CD1c-positive myeloid dendritic cell (primary cell): ENCODE data around the gene ZNF544.
"Not testable (repeated sequence)": the region's sequence is repeated elsewhere in the genome, so short reads cannot be mapped to it uniquely, and the experiment has no call there.

Experiments used
- DNase-seq: peaks from one replicate; pipeline ENCODE4 v3.0.0-alpha.2; 2016; ENCODE audit errors: extremely low spot score

The ZNF544 gene

GRCh38 chr19:58252102-58252685, 23.5 kb downstream of the ZNF544 start:
- DNase-seq, result no peak

GRCh38 chr19:58258259-58258658, 29.5 kb downstream of the ZNF544 start:
- not testable (repeated sequence) for DNase-seq

DNA sequence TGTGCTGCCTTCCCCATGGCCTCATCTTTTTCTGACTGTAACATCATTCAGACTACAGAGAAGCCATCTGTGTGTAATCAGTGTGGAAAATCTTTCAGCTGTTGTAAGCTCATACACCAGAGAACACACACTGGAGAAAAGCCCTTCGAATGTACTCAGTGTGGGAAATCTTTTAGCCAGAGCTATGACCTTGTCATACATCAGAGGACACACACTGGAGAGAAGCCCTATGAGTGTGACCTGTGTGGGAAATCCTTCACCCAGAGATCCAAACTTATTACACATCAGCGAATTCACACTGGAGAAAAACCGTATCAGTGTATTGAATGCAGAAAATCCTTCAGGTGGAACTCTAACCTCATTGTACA, 32.9 kb downstream of the ZNF544 start:
- DNase-seq, result no peak

DNA sequence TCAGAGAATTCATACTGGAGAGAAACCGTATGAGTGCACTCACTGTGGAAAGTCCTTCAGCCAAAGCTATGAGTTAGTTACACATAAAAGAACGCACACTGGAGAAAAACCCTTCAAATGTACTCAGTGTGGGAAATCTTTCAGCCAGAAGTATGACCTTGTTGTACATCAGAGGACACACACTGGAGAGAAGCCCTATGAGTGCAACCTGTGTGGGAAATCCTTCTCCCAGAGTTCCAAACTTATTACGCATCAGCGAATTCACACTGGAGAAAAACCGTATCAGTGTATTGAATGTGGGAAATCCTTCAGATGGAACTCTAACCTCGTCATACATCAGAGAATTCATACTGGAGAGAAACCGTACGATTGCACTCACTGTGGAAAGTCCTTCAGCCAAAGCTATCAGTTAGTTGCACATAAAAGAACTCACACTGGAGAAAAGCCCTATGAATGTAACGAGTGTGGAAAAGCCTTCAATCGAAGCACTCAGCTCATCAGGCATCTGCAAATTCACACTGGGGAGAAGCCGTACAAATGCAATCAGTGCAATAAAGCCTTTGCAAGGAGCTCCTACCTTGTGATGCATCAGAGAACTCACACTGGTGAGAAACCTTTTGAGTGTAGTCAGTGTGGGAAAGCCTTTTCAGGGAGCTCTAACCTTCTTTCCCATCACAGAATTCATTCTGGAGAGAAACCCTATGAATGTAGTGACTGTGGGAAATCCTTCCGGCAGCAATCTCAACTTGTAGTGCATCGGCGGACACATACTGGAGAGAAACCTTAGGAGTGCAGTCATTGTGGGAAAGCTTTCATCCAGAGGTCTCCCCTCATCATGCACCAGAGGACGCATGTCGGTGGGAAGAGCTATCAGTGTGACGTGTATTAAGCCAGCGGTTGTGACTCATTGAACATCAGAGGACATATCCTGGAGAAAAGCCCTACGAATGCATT, 33.5 kb downstream of the ZNF544 start:
- no peak for DNase-seq

- DNase-seq, result no peak
Measured at GRCh38 chr19:58262922-58263296, 34.2 kb downstream of the ZNF544 start.

- no peak for DNase-seq
Measured at GRCh38 chr19:58265100-58265499, 36.4 kb downstream of the ZNF544 start.

- DNase-seq, result no peak
Measured at GRCh38 chr19:58268344-58268743, 39.6 kb downstream of the ZNF544 start.

- no peak for DNase-seq
Measured at GRCh38 chr19:58274771-58275201, 46.1 kb downstream of the ZNF544 start.

DNA sequence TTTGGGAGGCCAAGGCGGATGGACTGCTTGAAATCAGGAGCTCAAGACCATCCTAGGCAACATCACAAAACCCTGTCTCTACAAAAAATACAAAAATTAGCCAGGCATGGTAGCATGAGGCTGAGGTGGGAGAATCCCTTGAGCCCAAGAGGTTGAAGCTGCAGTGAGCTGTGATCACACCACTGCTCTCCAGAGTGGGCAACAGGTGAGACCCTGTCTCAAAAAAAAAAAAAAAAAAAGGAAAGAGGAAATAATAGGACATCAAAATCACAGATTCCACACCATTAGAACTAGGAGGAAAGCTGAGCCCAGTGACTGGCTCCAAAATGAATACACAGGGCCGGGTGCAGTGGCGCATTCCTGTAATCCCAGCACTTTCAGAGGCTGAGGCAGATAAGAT, 46.9 kb downstream of the ZNF544 start:
- DNase-seq, result no peak

DNA sequence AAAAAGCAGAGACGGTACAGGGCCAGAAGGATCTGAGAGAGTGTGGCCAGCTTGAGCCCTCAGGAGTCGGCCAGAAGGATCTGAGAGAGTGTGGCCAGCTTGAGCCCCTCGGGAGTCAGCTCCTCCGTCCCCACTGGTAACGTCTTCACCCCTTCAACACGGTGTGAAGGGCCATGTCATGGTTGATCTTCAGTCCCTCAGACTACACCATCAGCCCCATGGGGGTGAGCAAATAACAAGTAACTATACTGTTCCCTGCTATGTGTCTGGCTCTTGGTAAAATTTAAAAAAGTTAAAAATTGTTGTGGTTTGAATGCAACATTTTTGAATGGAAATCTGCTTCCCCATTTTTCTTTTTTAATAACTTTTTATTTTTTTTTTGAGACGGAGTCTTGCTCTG, 48.5 kb downstream of the ZNF544 start:
- DNase-seq, result no peak

GRCh38 chr19:58277748-58278540, 49.2 kb downstream of the ZNF544 start:
- no peak for DNase-seq

- DNase-seq, result peak; percentile 99
Measured at GRCh38 chr19:58278541-58279041, 49.9 kb downstream of the ZNF544 start, which contains the start of gene ZNF8. ZNF8 (plus strand) TSS chr19:58278955; CDS start chr19:58279082, 127 bp downstream.

DNA sequence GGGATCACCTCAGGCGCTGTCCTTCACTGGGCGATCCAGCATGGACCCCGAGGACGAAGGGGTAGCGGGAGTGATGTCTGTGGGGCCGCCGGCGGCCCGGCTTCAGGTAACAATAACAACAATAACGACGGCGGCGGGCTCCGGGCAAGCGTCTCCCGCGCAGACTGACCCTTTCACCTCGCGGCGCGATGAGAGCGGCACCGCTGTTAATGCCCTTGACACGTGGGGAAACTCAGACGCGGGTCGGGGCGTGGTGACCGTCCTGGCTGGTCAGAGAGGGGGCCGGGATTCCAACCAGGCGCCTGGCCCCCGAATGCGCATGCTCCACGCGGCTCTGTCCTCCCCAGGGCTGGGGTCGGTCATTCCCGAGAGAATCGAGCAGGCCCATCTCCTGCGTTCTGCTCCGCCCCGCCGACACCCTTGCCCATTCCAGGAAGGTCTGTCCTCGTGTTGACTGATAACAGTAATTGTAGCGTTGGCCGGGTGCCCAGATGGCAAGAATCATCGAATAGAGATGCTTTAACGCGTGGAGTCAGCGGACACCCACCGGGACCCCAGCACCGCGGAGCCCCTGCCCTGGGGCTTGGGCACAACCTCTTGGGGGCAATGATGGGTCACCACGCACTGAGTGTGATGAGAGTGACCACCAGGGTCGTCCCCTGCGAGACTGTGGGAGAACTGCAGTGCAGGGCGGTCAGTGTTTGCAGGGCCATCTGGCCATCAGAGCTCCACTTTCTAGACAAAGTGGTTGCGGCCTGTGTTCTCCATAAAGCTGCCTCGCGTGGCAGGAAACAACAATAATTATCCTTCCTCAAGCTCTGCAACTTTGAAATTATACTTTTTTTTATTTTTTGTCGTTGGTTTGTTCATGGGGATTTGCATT, 50.6 kb downstream of the ZNF544 start:
- DNase-seq, result peak; percentile 43

- DNase-seq, result no peak
Measured at GRCh38 chr19:58279925-58280316, 51.2 kb downstream of the ZNF544 start.

DNA sequence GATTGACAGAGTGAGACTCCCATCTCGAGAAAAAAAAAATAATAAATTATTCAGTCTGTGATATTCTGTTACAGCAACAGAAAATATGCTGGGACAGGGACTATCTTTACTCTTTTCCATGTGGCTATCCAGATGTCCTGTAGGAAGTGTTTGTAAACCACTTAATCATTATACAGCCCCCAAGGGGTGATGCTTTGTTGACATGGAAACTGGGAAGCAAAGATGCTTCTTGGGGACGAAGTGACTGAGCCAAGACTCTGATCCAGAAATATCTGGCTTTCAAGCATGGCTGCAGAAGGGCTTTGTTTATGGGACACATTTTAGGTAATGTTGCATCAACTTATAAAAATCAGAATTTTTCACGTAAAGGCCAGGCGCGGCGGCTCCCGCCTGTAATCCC, 55.5 kb downstream of the ZNF544 start:
- DNase-seq, result no peak

GRCh38 chr19:58291943-58292342, 63.2 kb downstream of the ZNF544 start:
- no peak for DNase-seq

GRCh38 chr19:58294743-58295374, 66.1 kb downstream of the ZNF544 start:
- DNase-seq, result no peak

DNA sequence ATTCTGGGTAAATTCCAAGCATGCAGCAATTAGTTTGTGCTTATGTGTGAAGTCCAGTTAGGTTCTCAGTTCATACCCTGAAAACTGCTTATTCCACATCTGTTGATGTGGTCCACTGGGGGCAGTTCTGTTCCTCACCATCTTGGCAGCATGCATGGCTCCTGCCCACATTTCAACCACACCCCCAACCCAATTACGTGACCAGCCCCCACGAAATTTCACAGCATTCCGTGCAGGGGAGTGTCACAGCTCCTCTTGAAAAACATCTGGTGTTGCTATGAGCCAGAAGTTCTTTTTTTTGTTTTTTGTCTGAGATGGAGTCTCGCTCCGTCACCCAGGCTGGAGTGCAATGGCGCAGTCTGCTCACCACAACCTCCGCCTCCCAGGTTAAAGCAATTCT, 67.4 kb downstream of the ZNF544 start:
- DNase-seq, result no peak

DNA sequence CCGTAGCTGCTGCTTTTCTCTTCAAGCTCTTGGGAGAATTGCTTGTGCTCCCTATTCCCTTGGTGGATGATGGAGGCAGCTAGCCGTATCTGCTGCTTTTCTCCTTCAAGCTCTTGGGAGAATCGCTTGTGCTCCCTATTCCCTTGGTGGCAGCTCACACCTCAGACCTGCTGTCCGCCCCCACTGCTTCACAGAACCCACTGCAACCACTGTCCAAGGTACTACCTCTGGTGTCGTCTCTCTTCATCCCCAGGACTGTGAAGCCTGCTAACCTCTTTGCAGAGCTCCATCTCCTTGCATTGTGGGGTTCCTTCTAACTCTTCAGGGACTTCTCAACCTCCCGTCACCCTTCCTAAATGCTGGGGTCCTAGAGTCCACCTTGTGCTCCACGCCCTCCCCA, 71.9 kb downstream of the ZNF544 start:
- DNase-seq, result no peak

GRCh38 chr19:58304255-58304654, 75.5 kb downstream of the ZNF544 start:
- no peak for DNase-seq

DNA sequence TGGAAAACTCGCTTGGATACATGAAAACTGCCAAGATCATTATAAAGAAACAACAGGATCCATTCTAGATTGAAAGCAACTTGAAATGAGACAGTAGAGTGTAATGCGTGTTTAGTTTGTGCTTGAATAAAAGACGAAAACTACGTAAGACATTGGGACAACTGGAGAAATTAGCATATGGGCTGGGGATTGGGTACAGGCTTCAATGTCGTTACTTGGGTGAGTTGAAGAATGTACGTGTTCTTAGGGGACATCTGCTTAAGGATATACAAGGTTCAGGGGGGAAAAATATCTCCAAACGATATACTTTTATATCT, 76.0 kb downstream of the ZNF544 start:
- no peak for DNase-seq
